Measurements from ENCODE around the gene B3GALNT1. TPM values are rescaled to one million over a fixed set of nuclear protein-coding genes. Genes with fewer than 3 reads are reported as not detected.

The B3GALNT1 gene
- total RNA-seq, 1 experiment from 2014 or later: 31.1 TPM

GRCh38 chr3:161149529-161149928 lies 44.4 kb upstream of the B3GALNT1 start:
- CTCF ChIA-PET: interaction anchor here (1.2 kb wide), 1 partner anchor 45 kb away, joined by 3 read pairs; the partner anchor contains the start of gene B3GALNT1
- Mint-ChIP-seq H3K9me3 (ENCODE audit: low read depth, unreplicated experiment) (peaks cover 2% of the 10 kb centered on the region), H3K27me3 (ENCODE audit: unreplicated experiment) (no peaks in the 10 kb centered on the region), H3K4me3 (ENCODE audit: low read depth, unreplicated experiment) (no peak overlapping the region), H3K36me3 (ENCODE audit: insufficient read depth, unreplicated experiment) (no peaks in the 10 kb centered on the region), H3K4me1 (ENCODE audit: low read depth, unreplicated experiment) (peaks cover 30% of the 10 kb centered on the region), H3K27ac (ENCODE audit: unreplicated experiment) (no peak overlapping the region)
- intact Hi-C loops (cut with micrococcal nuclease; ENCODE audit: unreplicated experiment): no loop called here
- no TSS peak for BruUV-seq (replicated peaks)
- TF ChIP-seq CTCF (IDR thresholded peaks at IDR 0.05; ENCODE audit: unreplicated experiment): no peak
- DNase-seq: no peak

- no peaks in the 10 kb centered on the region for H3K36me3 Mint-ChIP-seq (ENCODE audit: insufficient read depth, unreplicated experiment)
- peaks cover 4% of the 10 kb centered on the region for H3K9me3 Mint-ChIP-seq (ENCODE audit: low read depth, unreplicated experiment)
- no peak for DNase-seq
- no peak overlapping the region for H3K27ac Mint-ChIP-seq (ENCODE audit: unreplicated experiment)
- no TSS peak for BruUV-seq (replicated peaks)
- intact Hi-C loops (cut with micrococcal nuclease; ENCODE audit: unreplicated experiment): no loop called here
- CTCF ChIA-PET: interaction anchor here (0.6 to 1.2 kb wide), 4 partner anchors 15 to 309 kb away, joined by 3 to 4 read pairs (median 3); partner anchors contain the start of gene B3GALNT1
- no peaks in the 10 kb centered on the region for H3K27me3 Mint-ChIP-seq (ENCODE audit: unreplicated experiment)
- no peak for TF ChIP-seq CTCF (IDR thresholded peaks at IDR 0.05; ENCODE audit: unreplicated experiment)
- H3K4me1 Mint-ChIP-seq (ENCODE audit: low read depth, unreplicated experiment): peaks cover 30% of the 10 kb centered on the region
- H3K4me3 Mint-ChIP-seq (ENCODE audit: low read depth, unreplicated experiment): no peak overlapping the region
These were observed 43.8 kb upstream of the B3GALNT1 start for GRCh38 chr3:161148832-161149475.

- intact Hi-C loops (cut with micrococcal nuclease; ENCODE audit: unreplicated experiment): no loop called here
- no peaks in the 10 kb centered on the region for H3K27me3 Mint-ChIP-seq (ENCODE audit: unreplicated experiment)
- no peak for TF ChIP-seq CTCF (IDR thresholded peaks at IDR 0.05; ENCODE audit: unreplicated experiment)
- peaks cover 8% of the 10 kb centered on the region for H3K9me3 Mint-ChIP-seq (ENCODE audit: low read depth, unreplicated experiment)
- CTCF ChIA-PET: no interaction called here
- no peak overlapping the region for H3K27ac Mint-ChIP-seq (ENCODE audit: unreplicated experiment)
- no peak overlapping the region for H3K4me3 Mint-ChIP-seq (ENCODE audit: low read depth, unreplicated experiment)
- peaks cover 35% of the 10 kb centered on the region for H3K4me1 Mint-ChIP-seq (ENCODE audit: low read depth, unreplicated experiment)
- no peak for DNase-seq
- no TSS peak for BruUV-seq (replicated peaks)
- H3K36me3 Mint-ChIP-seq (ENCODE audit: insufficient read depth, unreplicated experiment): no peaks in the 10 kb centered on the region
These were observed 37.3 kb upstream of the B3GALNT1 start for GRCh38 chr3:161142486-161142885.

GRCh38 chr3:161139686-161140085 lies 34.5 kb upstream of the B3GALNT1 start:
- TF ChIP-seq CTCF (IDR thresholded peaks at IDR 0.05; ENCODE audit: unreplicated experiment): no peak
- no peaks in the 10 kb centered on the region for H3K27me3 Mint-ChIP-seq (ENCODE audit: unreplicated experiment)
- H3K36me3 Mint-ChIP-seq (ENCODE audit: insufficient read depth, unreplicated experiment): no peaks in the 10 kb centered on the region
- no peak overlapping the region for H3K27ac Mint-ChIP-seq (ENCODE audit: unreplicated experiment)
- H3K9me3 Mint-ChIP-seq (ENCODE audit: low read depth, unreplicated experiment): peaks cover 9% of the 10 kb centered on the region
- CTCF ChIA-PET: no interaction called here
- BruUV-seq (replicated peaks): no TSS peak
- peaks cover 31% of the 10 kb centered on the region for H3K4me1 Mint-ChIP-seq (ENCODE audit: low read depth, unreplicated experiment)
- intact Hi-C loops (cut with micrococcal nuclease; ENCODE audit: unreplicated experiment): no loop called here
- no peak for DNase-seq
- H3K4me3 Mint-ChIP-seq (ENCODE audit: low read depth, unreplicated experiment): no peak overlapping the region
